Stimulated activated CD8-positive, alpha-beta memory T cell treated with anti-CD3 and anti-CD28 coated beads, Interleukin-4, amount 100 ng/mL, for 48 hours (primary cell): ENCODE measurements around the gene TOR3A.
A peak's percentile ranks its signal among the peaks of the same experiment; 100 is the strongest.

ENCODE experiments used
- DNase-seq: peaks from one replicate; pipeline ENCODE4 v3.0.0-alpha.2; 2020

TOR3A gene

GRCh38 chr1:179077396-179077795, 4.5 kb upstream of the TOR3A start:
- no peak for DNase-seq

DNA sequence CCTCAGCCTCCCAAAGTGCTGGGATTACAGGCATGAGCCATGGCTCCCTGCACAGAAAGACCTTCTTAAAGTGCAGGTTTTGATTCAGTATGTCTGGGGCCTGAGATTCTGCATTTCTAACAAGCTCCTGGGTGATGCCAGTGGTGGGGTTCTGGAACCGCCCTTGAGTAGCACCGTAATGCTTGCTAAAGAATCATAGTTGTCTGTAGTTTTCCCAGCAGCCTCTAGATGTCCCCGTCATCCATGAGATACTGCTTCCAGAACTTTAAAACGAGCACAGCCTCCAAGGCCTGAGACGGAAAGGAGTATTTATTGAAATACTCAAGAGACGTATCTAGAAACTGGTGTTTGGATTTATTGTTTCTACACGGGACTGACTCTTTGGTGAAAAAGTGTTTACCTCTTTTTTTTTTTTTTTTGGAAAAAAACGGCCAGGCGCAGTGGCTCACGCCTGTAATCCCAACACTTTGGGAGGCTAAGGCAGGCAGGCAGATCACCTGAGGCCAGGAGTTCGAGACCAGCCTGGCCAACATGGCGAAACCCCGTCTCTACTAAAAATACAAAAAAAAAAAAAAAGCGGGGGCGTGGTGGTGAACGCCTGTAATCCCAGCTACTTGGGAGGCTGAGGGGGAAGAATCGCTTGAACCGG, 2.6 kb upstream of the TOR3A start:
- DNase-seq, result peak; percentile 48

GRCh38 chr1:179080866-179081686, 794 bp upstream of the TOR3A start:
- DNase-seq, result no peak

DNA sequence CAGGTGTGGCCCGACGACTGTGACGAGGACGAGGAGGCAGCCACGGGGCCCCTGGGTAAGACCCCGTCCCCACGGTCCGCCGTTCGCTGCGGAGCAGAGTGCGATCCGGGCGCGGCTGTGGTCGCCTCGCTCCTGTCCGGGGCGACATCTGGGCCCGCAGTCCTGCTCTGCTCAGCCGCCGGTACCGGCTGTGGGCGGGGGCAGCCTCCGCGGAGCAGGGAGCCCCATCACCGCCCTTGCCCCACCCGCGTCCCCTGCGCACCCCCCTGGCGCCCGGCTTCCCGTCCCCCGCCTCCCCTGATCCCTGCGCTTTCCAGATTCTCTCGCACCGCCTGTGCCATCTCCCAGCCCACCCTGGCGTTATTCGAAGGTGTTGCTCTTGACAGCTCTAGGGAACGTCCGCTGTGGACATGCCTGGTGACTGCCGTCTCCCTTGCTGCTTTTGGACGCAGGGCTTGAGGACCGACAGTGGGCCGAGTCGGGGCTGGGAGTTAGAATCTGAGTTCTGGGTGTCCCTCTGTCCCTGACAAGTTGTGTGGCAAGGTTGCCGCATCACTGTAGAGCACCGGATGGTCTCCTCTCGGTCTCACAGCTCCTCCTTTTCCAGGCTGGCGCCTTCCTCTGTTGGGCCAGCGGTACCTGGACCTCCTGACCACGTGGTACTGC, 596 bp downstream of the TOR3A start:
- peak; percentile 48 for DNase-seq

DNA sequence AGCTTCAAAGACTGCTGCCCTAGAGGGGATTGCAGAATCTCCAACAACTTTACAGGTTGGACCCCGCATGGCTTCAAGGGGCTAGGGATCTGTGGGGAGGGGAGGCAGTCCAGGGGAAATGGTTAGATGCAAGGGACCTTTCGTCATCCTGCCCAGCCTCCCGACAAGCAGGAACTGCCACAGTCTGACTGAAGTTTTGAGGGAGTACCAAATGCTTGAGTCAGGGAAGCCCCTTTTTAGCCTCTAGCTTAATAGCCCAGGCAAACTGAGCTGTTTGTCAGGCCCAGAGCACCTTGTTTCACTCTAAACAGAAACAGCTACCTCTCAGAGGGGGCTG, 1.1 kb downstream of the TOR3A start:
- no peak for DNase-seq

DNA sequence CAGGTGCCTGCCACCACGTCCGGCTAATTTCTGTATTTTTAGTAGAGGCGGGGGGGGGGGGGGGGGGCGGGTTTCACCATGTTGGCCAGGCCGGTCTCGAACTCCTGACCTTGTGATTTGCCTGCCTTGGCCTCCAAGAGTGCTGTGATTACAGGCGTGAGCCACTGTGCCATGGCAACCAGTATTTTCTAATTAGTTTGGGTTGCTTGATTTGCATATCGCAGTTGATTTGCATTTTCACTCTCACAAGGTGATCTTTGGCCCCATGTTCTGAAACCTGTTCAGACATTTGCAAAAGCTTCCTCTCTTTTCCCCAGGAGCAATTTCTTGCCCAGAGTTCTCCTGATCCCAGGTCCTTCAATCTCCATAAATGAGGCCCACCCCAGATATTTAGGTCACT, 1.7 kb downstream of the TOR3A start:
- DNase-seq, result no peak

- DNase-seq, result no peak
Measured at GRCh38 chr1:179087665-179088064, 5.8 kb downstream of the TOR3A start.

DNA sequence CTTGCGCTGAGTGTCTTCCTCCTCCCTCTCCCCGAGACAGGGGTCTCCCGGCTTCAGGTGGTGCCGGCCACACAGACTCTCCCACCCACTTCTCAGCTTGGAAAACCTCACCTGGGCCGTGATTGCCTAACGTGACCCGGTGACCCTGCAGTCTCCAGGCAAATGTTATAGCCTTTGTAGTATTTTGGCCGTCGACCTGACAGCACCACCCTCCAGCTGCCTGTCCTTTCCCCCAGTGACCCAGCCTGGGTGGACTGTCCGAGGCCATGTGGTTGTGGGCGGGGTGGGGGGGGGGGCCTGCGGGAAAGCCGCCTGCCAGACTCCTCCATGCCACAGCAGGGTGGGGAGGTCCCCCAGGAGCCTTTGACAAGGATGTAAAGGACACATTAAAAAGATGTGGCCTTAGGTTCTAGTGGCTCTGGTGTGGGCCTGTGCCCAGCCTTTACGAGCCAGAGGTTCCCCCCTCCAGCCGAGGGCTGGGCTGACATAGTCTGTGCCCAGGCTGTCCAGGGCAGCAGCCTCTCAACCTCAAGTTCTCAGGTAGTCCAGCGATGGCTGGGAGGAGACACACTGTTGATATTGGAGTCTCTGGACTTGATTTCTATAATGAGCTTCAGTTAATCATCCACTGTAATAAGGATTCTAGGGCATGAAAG, 8.1 kb downstream of the TOR3A start:
- no peak for DNase-seq

- DNase-seq, result no peak
Measured at GRCh38 chr1:179090522-179090921, 8.7 kb downstream of the TOR3A start.

GRCh38 chr1:179090923-179091322, 9.1 kb downstream of the TOR3A start:
- no peak for DNase-seq

- no peak for DNase-seq
Measured at GRCh38 chr1:179091691-179092165, 9.9 kb downstream of the TOR3A start.

GRCh38 chr1:179092896-179093461, 11.1 kb downstream of the TOR3A start:
- DNase-seq, result no peak

- DNase-seq, result no peak
Measured at GRCh38 chr1:179094818-179095217, 12.9 kb downstream of the TOR3A start.

DNA sequence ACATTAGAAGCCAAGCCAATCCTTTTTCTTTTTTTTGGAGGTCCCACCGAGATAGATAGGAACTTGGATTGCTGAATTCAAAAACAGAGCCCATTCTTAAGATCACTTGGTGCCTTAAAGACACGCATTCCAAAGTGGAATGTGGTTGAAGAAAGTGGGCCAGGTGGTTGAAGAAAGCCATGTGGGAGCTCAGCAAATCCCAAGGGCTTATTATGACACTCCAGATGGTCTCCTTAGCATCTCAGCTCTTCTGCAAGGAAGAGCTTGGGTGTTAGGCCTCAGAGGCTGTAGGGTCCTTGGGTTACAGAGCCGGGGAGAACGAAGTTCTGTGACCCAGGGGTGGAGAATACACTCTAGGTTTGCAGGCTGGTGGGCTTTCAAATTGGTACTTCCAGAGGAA, 13.5 kb downstream of the TOR3A start:
- DNase-seq, result no peak

DNA sequence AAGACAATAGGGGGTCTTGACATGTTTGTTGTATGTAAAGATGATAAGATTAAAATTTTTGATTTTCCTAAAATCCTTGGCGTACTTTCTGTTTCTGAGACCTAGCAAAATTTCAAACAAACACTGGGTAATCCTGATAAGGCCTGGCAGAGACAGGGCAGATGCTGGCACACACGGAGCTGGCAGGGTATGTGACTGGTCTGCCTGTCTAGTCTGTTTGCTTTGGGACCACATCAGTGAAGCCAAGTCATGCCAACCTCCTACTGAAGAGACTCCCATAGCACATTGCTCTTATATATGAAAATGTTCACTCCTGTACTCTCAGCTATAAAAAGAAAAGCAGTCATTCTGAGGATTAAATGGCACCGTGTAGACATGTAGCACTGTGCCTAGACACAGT, 14.1 kb downstream of the TOR3A start:
- no peak for DNase-seq

DNA sequence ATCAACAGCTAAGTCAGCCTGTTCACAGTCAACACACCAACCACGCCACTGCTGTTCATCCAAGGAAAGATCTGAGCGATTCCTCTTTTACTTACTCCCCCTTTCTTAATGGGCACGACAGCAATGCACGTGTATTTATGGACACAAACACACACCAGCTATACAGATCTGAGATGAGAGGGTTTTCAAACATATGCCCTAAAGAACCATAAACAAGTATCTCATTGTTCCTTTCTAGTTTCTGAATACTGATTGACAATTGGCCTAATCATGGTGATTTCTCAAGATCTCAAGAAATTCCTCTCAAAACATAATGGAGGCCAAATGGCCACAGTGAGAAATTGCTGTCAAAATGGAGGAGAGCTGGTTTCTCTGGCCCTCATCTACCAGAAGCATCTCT, 18.0 kb downstream of the TOR3A start:
- DNase-seq, result no peak

DNA sequence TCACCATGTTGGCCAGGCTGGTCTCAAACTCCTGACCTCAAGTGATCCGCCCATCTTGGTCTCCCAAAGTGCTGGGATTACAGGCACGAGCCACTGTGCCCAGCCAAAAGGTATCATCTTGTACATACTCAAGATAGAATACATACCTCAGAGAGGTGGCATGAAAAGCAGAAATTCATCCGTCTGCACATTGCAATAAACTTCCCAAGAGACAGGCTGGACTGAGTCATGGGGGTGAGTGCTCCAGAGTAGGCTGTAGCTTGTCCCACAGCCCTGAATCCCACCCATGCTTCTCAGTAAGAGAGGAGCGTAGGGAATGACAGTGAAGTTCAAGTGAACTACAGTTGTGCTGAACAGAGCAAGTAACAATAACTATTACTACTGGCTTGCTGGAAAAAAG, 19.7 kb downstream of the TOR3A start:
- DNase-seq, result no peak

- DNase-seq, result no peak
Measured at GRCh38 chr1:179103999-179104398, 22.1 kb downstream of the TOR3A start.

DNA sequence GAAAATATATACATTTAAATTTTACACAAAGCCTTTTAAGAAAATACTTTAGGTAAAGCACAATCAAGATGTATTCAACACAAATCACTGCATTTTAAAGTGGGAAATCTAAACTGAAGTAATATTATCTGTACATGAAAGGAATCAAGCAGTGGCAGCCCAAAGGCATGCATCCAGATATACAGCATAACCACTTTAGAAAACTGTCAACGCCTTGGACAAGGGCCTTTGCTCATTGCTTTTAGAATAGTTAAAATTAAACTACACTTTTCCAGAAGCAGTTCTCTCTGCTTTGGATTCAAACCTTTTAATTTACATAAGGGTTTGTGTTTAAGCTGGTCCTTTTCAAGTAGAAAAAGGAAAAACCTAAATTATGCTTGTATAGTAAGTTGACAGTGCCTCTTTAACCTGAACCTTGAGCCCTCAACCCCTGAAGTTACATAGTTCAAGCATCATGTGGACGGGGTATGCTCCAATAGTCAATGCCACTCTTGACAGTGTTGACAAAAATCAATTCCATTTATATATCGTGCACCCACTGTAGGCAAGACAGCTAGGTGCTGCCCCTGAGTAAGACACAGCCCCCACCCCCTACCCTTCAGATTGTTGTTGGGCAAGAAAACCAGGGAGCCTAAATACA, 22.9 kb downstream of the TOR3A start:
- DNase-seq, result no peak

DNA sequence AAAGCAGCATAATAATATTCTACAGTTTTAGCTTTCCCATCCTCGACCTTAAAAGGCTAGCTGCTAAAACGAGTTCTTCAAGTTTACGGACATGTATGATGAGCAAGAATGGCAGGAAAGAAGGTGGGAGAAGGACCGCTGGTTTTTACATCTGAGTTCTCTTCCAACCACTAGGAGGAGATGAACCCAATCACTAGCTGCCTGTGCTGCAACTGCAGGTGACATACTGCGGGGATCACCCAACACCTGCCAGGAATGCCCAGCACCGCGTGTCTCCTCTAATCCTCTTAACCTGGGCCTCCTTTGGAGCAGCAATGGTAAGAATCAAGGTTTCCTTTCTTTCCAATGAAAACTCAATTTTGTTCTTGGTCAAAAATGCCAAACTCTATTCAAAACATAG, 23.5 kb downstream of the TOR3A start:
- no peak for DNase-seq

GRCh38 chr1:179107706-179108629, 26.1 kb downstream of the TOR3A start:
- no peak for DNase-seq

DNA sequence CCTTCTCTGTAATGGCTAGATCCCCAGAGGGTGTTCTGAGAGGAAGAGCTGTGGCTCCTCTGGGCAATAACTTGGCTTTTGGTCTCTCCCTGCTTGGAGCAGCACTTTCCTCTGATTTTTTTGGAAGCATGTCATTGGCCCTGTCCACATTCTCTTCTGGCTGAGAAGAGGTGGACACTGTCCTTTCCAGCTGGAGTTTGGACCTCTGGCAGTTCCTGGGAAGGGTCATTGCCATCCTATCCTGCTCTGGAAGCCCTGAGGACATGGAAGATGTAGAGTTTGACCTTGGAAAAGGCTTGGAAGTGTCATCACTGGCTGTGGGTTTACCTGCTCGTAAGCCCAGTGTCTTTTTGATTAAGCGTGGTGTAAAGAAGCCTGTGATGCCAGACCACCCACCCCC, 26.8 kb downstream of the TOR3A start:
- no peak for DNase-seq
